HepG2 (cell line): ENCODE results near the gene SH2D3C. TPM values are rescaled to one million over a fixed set of nuclear protein-coding genes. Genes with fewer than 3 reads are reported as not detected.
A peak's percentile ranks its signal among the peaks of the same experiment; 100 is the strongest.

Source experiments
- ATAC-seq: fragments of 200-7000 bp; cut with Tn5 transposase; 3 replicates; pipeline ENCODE4 v1.9.1; 2020; ENCODE audit warnings: mild to moderate bottlenecking, moderate library complexity
- BruUV-seq: library from RNA; stranded (reverse); fragments of 400-500 nt; replicated peaks from 2 replicates; lab custom pipeline; 2021; lab: Mats Ljungman, UMichigan
- CTCF ChIA-PET: fragments of 300-600 bp; formaldehyde crosslinking; extraction: SDS; loops from one replicate; lab custom pipeline; 2021; ENCODE audit warnings: low total read pairs, inconsistent platforms, low intra/inter-chr PET ratio; lab: Yijun Ruan, JAX
- POLR2A ChIA-PET: fragments of 350-600 bp; sonication (Branson Sonifier 250); formaldehyde crosslinking; loops from one replicate; lab custom pipeline; 2020; ENCODE audit warnings: antibody characterized with exemption, inconsistent platforms; lab: Yijun Ruan, JAX
- DNase-seq: peaks from one replicate; pipeline ENCODE4 v3.0.0-alpha.2; 2015; ENCODE audit warnings: low spot score
- FAIRE-seq: peaks from 3 replicates; lab custom pipeline; 2011; peaks lifted over from hg19 to GRCh38; lab: Jason Lieb, UNC
- H2AFZ ChIP-seq: one replicate; pipeline ENCODE4 v1.6.1; 2011; ENCODE audit warnings: low read length, inconsistent platforms
- H3K27ac ChIP-seq: fragments of 300-600 bp; 3 replicates; pipeline ENCODE4 v1.8.0; 2011; ENCODE audit warnings: mixed run types, mild to moderate bottlenecking, mixed read lengths, low read length, inconsistent platforms; ENCODE audit not compliant: insufficient read depth; ENCODE audit errors: extremely low read length
- H3K27me3 ChIP-seq, 2 experiments: fragments of 200-600 bp in 1 of 2; 2 replicates in 1 of 2; 3 replicates in 1 of 2; pipeline versions ENCODE4 v1.6.0 to v1.8.0; 2011; ENCODE audit warnings: low read length in 2 of 2, mild to moderate bottlenecking in 2 of 2, moderate library complexity in 2 of 2, inconsistent platforms in 1 of 2; ENCODE audit not compliant: insufficient read depth in 2 of 2, control insufficient read depth in 1 of 2
- H3K36me3 ChIP-seq, 2 experiments: fragments of 200-600 bp in 1 of 2; replicated peaks in 1 of 2; 2 replicates in 1 of 2; 3 replicates in 1 of 2; pipeline versions ENCODE4 v1.5.1 to v1.8.0; 2011; ENCODE audit warnings: low read length in 2 of 2, inconsistent platforms in 1 of 2; ENCODE audit not compliant: insufficient read depth in 2 of 2, control insufficient read depth in 1 of 2
- H3K4me1 ChIP-seq: 2 replicates; pipeline ENCODE4 v1.5.1; 2012; ENCODE audit warnings: low read length, inconsistent platforms; ENCODE audit not compliant: insufficient read depth
- H3K4me2 ChIP-seq: 2 replicates; pipeline ENCODE4 v1.6.0; 2011; ENCODE audit warnings: low read depth, low read length, inconsistent platforms
- H3K4me3 ChIP-seq, 3 experiments: fragments of 200-600 bp in 1 of 3; sonication (generic), shearing (Covaris generic) in 1 of 3; replicated peaks in 1 of 3; 2 replicates each; pipeline ENCODE4 v1.5.1; 2011 to 2016; ENCODE audit warnings: low read length in 3 of 3, inconsistent platforms in 2 of 3, low read depth in 2 of 3, mild to moderate bottlenecking in 2 of 3, control low read depth in 1 of 3, mixed read lengths in 1 of 3; ENCODE audit not compliant: insufficient read depth in 1 of 3
- H3K79me2 ChIP-seq: one replicate; pipeline ENCODE4 v1.6.1; 2011; ENCODE audit warnings: low read length, inconsistent platforms; ENCODE audit not compliant: insufficient read depth
- H3K9ac ChIP-seq: 2 replicates; pipeline ENCODE4 v1.6.0; 2011; ENCODE audit warnings: mild to moderate bottlenecking, low read depth, low read length, inconsistent platforms; ENCODE audit not compliant: insufficient read depth
- H3K9me3 ChIP-seq: 2 replicates; pipeline ENCODE4 v1.5.1; 2012; ENCODE audit warnings: mild to moderate bottlenecking, low read length
- H4K20me1 ChIP-seq: 2 replicates; pipeline ENCODE4 v1.6.0; 2011; ENCODE audit warnings: inconsistent platforms, mild to moderate bottlenecking, low read length, moderate library complexity; ENCODE audit not compliant: insufficient read depth
- CHD2 ChIP-seq: IDR thresholded peaks from 2 replicates; pipeline ENCODE4 v1.6.1; 2011; ENCODE audit warnings: low read depth, low read length, improper control_type of control experiment
- GTF3A ChIP-seq: sonication (generic); formaldehyde crosslinking; conservative IDR thresholded peaks from 2 replicates; pipeline ENCODE4 v1.4.0; 2020; ENCODE audit warnings: mild to moderate bottlenecking, missing genetic modification reagents
- HMG20A ChIP-seq: IDR thresholded peaks from 2 replicates; pipeline ENCODE4 v1.6.1; 2016; ENCODE audit warnings: borderline replicate concordance
- NFYB ChIP-seq: sonication (generic); formaldehyde crosslinking; IDR thresholded peaks from 2 replicates; pipeline ENCODE4 v1.4.0; 2020; ENCODE audit warnings: missing genetic modification reagents
- REXO4 ChIP-seq: sonication (generic); formaldehyde crosslinking; IDR thresholded peaks from 2 replicates; pipeline ENCODE4 v1.8.0; 2022; ENCODE audit warnings: missing genetic modification reagents, mild to moderate bottlenecking, borderline replicate concordance
- TAF1 ChIP-seq: sonication (generic); formaldehyde crosslinking; IDR thresholded peaks from 2 replicates; pipeline ENCODE4 v1.4.0; 2020; ENCODE audit warnings: missing genetic modification reagents
- TCF7L2 ChIP-seq: IDR thresholded peaks from 2 replicates; pipeline ENCODE4 v1.6.1; 2011; ENCODE audit warnings: mild to moderate bottlenecking, low read depth, low read length, moderate library complexity
- ZMYM4 ChIP-seq: sonication (generic); formaldehyde crosslinking; IDR thresholded peaks from 2 replicates; pipeline ENCODE4 v1.8.1; 2023; ENCODE audit warnings: mild to moderate bottlenecking, missing genetic modification reagents
- ZNF382 ChIP-seq: sonication (generic); formaldehyde crosslinking; IDR thresholded peaks from 2 replicates; pipeline ENCODE4 v1.5.0; 2020; ENCODE audit warnings: missing genetic modification reagents, mild to moderate bottlenecking, borderline replicate concordance
- ZNF841 ChIP-seq: sonication (generic); formaldehyde crosslinking; IDR thresholded peaks from 2 replicates; pipeline ENCODE4 v1.8.1; 2023; ENCODE audit warnings: missing genetic modification reagents, borderline replicate concordance
- ZSCAN12 ChIP-seq: sonication (generic); formaldehyde crosslinking; IDR thresholded peaks from 2 replicates; pipeline ENCODE4 v1.9.0; 2021; ENCODE audit warnings: mild to moderate bottlenecking, missing genetic modification reagents
- WGBS: methylation state at CpG from one replicate; pipeline ENCODE4 v1.1.6; 2017; ENCODE audit warnings: low lambda C conversion rate; 5-methylcytosine and 5-hydroxymethylcytosine counted together
- in situ Hi-C: cut with HindIII; loops from 2 replicates; pipeline ENCODE4 v1.10.0; 2017; ENCODE audit warnings: low pct_unique_long_range_greater_than_20kb; ENCODE audit not compliant: extremely low pct_ligation_motif_present
- intact Hi-C: fragments of 100-400 bp; cut with micrococcal nuclease; formaldehyde crosslinking; loops from one replicate; pipeline ENCODE4 v1.10.0; 2022; ENCODE audit not compliant: unreplicated experiment
- polyA plus RNA-seq, 8 experiments: library from polyadenylated mRNA; depleted of rRNA in 3 of 8; stranded (reverse) in 7 of 8; unstranded in 1 of 8; fragments of >200 nt; fragmentation: Illumina TruSeq in 4 of 8; extraction: Trizol in 4 of 8; gene quantifications; 2 replicates each; pipeline versions ENCODE4 v1.2.1 to v1.2.3, GENCODE V29; 2011 to 2016; ENCODE audit warnings: low read depth in 4 of 8, missing spikeins in 1 of 8, mixed read lengths in 1 of 8; ENCODE audit not compliant: insufficient read depth in 1 of 8
- total RNA-seq, 5 experiments: library from RNA; depleted of rRNA; stranded (reverse); fragments of >200 nt; fragmentation: Illumina TruSeq; extraction: Trizol; gene quantifications; 2 replicates each; pipeline ENCODE4 v1.2.3, GENCODE V29; 2016; ENCODE audit warnings: low read depth in 1 of 5
- TF ChIP-seq, protein P1 (sequence below): IDR thresholded peaks from 2 replicates; pipeline ENCODE4 v1.6.1; 2016
- TF ChIP-seq, protein P2 (sequence below): sonication (generic); formaldehyde crosslinking; conservative IDR thresholded peaks from 2 replicates; pipeline ENCODE4 v1.4.0; 2020; ENCODE audit warnings: missing genetic modification reagents
- TF ChIP-seq, protein P3 (sequence below): IDR thresholded peaks from 2 replicates; pipeline ENCODE4 v1.6.1; 2012; ENCODE audit warnings: inconsistent platforms
- TF ChIP-seq, protein P4 (sequence below): sonication (generic); formaldehyde crosslinking; IDR thresholded peaks from 2 replicates; pipeline ENCODE4 v1.8.1; 2023; ENCODE audit warnings: missing genetic modification reagents, inconsistent platforms, borderline replicate concordance

The SH2D3C gene
- total and polyA plus RNA-seq, 2 of the 13 experiments (the other 11 are each of a cell fraction or from before 2014, with no cell fraction given): not detected

DNA sequence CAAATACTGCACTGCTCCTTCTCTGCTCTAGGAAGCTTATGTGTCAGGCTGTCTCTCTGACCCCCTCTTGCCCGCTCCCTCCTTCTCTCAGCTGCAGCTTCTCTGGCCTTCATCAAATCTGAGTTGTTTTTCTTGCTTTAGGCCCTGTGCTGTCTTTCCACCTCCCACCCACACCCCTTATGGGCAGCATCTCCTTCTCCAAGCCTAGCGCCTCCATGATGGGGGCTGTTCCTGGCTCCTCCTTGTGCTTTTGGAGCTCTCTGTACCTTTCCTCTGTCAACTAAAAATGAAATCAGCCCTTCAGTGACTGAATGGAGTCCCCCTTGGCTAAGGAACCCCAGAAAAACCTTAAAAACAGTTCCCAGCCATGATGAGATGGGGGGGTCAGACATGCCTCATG lies 78.3 kb downstream of the SH2D3C start (continued):
- TF ChIP-seq GTF3A (CRISPR knock-in tag) (no peak), TCF7L2 (no peak), ZSCAN12 (no peak), TAF1 (no peak), ZMYM4 (CRISPR knock-in tag) (no peak), ZNF841 (no peak), REXO4 (CRISPR knock-in tag) (no peak), ZNF382 (CRISPR knock-in tag) (no peak), HMG20A (no peak)
- TF ChIP-seq, protein P1, sequence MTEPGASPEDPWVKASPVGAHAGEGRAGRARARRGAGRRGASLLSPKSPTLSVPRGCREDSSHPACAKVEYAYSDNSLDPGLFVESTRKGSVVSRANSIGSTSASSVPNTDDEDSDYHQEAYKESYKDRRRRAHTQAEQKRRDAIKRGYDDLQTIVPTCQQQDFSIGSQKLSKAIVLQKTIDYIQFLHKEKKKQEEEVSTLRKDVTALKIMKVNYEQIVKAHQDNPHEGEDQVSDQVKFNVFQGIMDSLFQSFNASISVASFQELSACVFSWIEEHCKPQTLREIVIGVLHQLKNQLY (CRISPR knock-in tag): no peak
- TF ChIP-seq, protein P2, sequence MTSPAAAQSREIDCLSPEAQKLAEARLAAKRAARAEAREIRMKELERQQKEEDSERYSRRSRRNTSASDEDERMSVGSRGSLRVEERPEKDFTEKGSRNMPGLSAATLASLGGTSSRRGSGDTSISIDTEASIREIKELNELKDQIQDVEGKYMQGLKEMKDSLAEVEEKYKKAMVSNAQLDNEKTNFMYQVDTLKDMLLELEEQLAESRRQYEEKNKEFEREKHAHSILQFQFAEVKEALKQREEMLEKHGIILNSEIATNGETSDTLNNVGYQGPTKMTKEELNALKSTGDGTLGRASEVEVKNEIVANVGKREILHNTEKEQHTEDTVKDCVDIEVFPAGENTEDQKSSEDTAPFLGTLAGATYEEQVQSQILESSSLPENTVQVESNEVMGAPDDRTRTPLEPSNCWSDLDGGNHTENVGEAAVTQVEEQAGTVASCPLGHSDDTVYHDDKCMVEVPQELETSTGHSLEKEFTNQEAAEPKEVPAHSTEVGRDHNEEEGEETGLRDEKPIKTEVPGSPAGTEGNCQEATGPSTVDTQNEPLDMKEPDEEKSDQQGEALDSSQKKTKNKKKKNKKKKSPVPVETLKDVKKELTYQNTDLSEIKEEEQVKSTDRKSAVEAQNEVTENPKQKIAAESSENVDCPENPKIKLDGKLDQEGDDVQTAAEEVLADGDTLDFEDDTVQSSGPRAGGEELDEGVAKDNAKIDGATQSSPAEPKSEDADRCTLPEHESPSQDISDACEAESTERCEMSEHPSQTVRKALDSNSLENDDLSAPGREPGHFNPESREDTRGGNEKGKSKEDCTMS: no peak

DNA sequence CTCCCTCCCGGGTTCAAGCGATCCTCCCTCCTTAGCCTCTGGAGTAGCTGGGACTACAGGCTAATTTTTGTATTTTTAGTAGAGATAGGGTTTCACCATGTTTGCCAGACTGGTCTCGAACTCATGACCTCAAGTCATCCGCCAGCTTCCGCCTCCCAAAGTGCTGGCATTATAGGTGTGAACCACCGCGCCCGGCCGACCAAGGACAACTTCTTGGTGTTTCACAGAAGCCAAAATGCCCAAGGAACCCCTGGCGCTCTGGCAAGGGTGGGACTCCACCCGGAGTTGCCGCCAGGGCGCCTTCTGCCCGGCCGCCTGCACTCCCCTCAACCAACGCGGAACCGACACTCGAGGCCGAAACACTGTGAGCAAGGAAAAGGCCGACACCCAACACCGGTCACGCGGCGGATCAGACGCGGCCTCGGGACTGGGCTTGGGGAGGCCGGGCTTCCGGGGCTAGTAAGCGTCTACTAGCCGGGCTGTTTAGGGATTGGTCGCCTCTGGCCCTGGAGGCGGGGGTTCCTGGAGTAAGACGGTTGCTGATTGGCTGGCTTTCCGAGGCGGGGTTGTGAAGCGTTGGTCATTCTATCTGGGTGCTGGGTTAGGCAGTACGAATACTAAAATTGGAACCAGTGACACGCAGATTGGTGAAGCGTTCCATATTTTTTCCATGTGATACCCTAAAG lies 79.3 kb downstream of the SH2D3C start:
- H3K4me1 ChIP-seq: peaks cover 10% of the 10 kb centered on the region; the same call in 1 of the 2 replicates
- TF ChIP-seq CHD2: no peak
- TF ChIP-seq, protein P3, sequence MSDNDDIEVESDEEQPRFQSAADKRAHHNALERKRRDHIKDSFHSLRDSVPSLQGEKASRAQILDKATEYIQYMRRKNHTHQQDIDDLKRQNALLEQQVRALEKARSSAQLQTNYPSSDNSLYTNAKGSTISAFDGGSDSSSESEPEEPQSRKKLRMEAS: no peak
- 0 out of 2 replicates have a peak, but pooled peaks have one; percentile 18 for TF ChIP-seq NFYB
- TF ChIP-seq, protein P4, sequence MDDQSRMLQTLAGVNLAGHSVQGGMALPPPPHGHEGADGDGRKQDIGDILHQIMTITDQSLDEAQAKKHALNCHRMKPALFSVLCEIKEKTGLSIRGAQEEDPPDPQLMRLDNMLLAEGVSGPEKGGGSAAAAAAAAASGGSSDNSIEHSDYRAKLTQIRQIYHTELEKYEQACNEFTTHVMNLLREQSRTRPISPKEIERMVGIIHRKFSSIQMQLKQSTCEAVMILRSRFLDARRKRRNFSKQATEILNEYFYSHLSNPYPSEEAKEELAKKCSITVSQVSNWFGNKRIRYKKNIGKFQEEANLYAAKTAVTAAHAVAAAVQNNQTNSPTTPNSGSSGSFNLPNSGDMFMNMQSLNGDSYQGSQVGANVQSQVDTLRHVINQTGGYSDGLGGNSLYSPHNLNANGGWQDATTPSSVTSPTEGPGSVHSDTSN (CRISPR knock-in tag): no peak
- TF ChIP-seq, all 625 proteins: peak for 1
- in situ Hi-C loops (no loop called here), intact Hi-C loops (no loop called here)
- Histone ChIP-seq H3K9ac (no peak overlapping the region), H3K4me3 (no peak overlapping the region), H2AFZ (no peak overlapping the region), H4K20me1 (no peaks in the 10 kb centered on the region), H3K36me3 (no peaks in the 10 kb centered on the region), H3K9me3 (no peaks in the 10 kb centered on the region), H3K79me2 (no peaks in the 10 kb centered on the region), H3K27me3 (peaks cover 0 to 4% of the 10 kb centered on the region in 2 experiments; a peak in 1 of 5 replicates), H3K27ac (no peak overlapping the region), H3K4me2 (no peak overlapping the region)
- no TSS peak for BruUV-seq
- peak; percentile 41; the same call in 2 of the 3 replicates for ATAC-seq
- ChIA-PET CTCF (no interaction called here), POLR2A (no interaction called here)
- 86% methylated on average over 40 of the region's 41 CpGs for WGBS
- no peak for DNase-seq
- FAIRE-seq: no peak
